ENCODE results near the gene HSD17B8. TPM values are rescaled to one million over a fixed set of nuclear protein-coding genes. Genes with fewer than 3 reads are reported as not detected.

HSD17B8 gene
- 10 to 100 TPM; 39.3 to 49.5 (median 41.8) TPM for total RNA-seq

- TF ChIP-seq CTCF (IDR thresholded peaks at IDR 0.05) (no peak), POLR2A (IDR thresholded peaks at IDR 0.05) (no peak)
- H3K4me3 ChIP-seq (ENCODE audit: low read depth, poor library complexity, severe bottlenecking), result peak within 1 kb of the TSS; percentile 65
- DNase-seq (ENCODE audit: low spot score in 2 of 2), result peak; percentile 94 to 99
- intact Hi-C loops (cut with DNase I; ENCODE audit: low total_unique reads), result no loop called here
- WGBS, 2 donors, result 0 to 2% methylated on average over 22 to 28 of the region's 48 CpGs
Observed at GRCh38 chr6:33204415-33205190, at the start of gene HSD17B8. TSS of gene HSD17B8 (plus strand) at chr6:33204655. CDS start at chr6:33204669, 14 bp downstream.

GRCh38 chr6:33156561-33156960 is 47.9 kb upstream of the HSD17B8 start:
- 78 to 92% methylated on average over 6 of the region's 6 CpGs for WGBS, 2 donors

GRCh38 chr6:33156964-33157363 is 47.5 kb upstream of the HSD17B8 start:
- DNase-seq (ENCODE audit: low spot score in 2 of 2), result no peak
- TF ChIP-seq POLR2A (IDR thresholded peaks at IDR 0.05), result no peak
- no peak for TF ChIP-seq CTCF (IDR thresholded peaks at IDR 0.05)
- 97 to 100% methylated on average over 2 of the region's 2 CpGs for WGBS, 2 donors
- no peak overlapping the region for H3K4me3 ChIP-seq (ENCODE audit: low read depth, poor library complexity, severe bottlenecking)
- intact Hi-C loops (cut with DNase I; ENCODE audit: low total_unique reads), result no loop called here

More at GRCh38 chr6:33156561-33156960, 47.9 kb upstream of the HSD17B8 start:
- no peak for DNase-seq (ENCODE audit: low spot score in 2 of 2)
- intact Hi-C loops (cut with DNase I; ENCODE audit: low total_unique reads), result no loop called here
- no peak for TF ChIP-seq POLR2A (IDR thresholded peaks at IDR 0.05)
- TF ChIP-seq CTCF (IDR thresholded peaks at IDR 0.05), result no peak
- H3K4me3 ChIP-seq (ENCODE audit: low read depth, poor library complexity, severe bottlenecking), result no peak overlapping the region

GRCh38 chr6:33160096-33160495 is 44.4 kb upstream of the HSD17B8 start:
- intact Hi-C loops (cut with DNase I; ENCODE audit: low total_unique reads), result no loop called here
- DNase-seq (ENCODE audit: low spot score in 2 of 2), result peak in 1 of 2 donors; percentile 60
- TF ChIP-seq POLR2A (IDR thresholded peaks at IDR 0.05) (no peak), CTCF (IDR thresholded peaks at IDR 0.05) (no peak)
- 91 to 92% methylated on average over 11 of the region's 11 CpGs for WGBS, 2 donors
- no peak overlapping the region for H3K4me3 ChIP-seq (ENCODE audit: low read depth, poor library complexity, severe bottlenecking)

GRCh38 chr6:33160728-33161344 is 43.6 kb upstream of the HSD17B8 start:
- 21 to 23% methylated on average over 13 of the region's 13 CpGs for WGBS, 2 donors
- DNase-seq (ENCODE audit: low spot score in 2 of 2), result peak; percentile 38 to 84
- intact Hi-C loops (cut with DNase I; ENCODE audit: low total_unique reads), result no loop called here
- H3K4me3 ChIP-seq (ENCODE audit: low read depth, poor library complexity, severe bottlenecking), result no peak overlapping the region
- TF ChIP-seq POLR2A (IDR thresholded peaks at IDR 0.05) (no peak), CTCF (IDR thresholded peaks at IDR 0.05) (no peak)

Measured in lower leg skin (tissue), 4 donors.